ENCODE data around the gene XYLT2.

Gene XYLT2

GRCh38 chr17:50348522-50349242 is 2.8 kb downstream of the XYLT2 start:
- no peak for DNase-seq (ENCODE audit: low read depth in 1 of 2, low spot score in 1 of 2)

GRCh38 chr17:50349243-50349600 is 3.3 kb downstream of the XYLT2 start:
- no peak for DNase-seq (ENCODE audit: low read depth in 1 of 2, low spot score in 1 of 2)

DNA sequence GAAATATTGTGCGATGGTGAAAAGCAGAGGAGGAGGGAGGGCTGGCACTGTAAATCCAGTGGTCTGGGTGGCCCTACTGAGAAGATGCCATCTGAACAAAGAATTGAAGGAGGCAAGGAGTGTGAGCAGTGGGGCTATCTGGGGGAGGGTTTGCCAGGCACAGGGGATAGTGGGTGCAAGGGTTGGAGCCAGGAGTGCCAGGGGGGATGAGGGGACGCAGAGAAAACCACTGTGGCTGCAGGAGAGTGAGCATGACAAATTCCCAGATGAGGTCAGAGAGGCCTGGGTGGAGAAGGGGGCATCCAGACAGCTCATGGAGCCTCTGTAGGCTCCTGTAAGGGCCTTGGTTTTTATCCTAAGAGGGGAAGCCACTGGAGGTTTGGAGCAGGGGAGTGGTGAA is 4.8 kb downstream of the XYLT2 start:
- no peak for DNase-seq (ENCODE audit: low read depth in 1 of 2, low spot score in 1 of 2)

DNA sequence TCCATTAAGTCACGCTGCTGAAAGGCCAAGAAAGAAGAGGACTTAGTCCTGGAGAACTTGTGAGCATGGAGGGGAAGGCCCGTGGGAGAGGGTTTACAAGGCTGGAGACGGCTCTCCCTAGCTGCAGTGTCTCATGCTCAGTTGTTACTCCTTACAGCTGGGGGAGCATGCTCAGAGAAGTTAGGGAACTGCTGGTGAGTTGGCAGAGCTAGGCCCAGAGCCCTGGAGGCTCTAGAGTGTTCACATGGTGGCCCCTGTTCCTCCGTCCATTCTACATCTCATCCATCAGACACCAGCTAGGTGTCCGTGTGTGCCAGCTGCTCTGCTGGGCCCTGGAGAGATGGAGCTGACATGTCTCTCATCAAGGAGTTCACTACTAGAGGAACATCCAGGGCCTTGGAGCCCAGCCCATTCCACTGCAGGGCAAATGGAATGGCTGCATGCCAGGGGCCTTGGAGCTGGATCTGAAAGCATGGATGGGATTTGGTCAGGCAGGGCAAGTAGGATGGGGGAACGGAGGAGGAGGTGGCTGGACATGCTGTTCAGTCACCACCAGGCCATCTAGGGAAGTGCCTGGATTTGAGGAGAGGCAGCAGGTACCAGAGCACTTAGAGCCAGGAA is 6.3 kb downstream of the XYLT2 start:
- no peak for DNase-seq (ENCODE audit: low read depth in 1 of 2, low spot score in 1 of 2)

DNA sequence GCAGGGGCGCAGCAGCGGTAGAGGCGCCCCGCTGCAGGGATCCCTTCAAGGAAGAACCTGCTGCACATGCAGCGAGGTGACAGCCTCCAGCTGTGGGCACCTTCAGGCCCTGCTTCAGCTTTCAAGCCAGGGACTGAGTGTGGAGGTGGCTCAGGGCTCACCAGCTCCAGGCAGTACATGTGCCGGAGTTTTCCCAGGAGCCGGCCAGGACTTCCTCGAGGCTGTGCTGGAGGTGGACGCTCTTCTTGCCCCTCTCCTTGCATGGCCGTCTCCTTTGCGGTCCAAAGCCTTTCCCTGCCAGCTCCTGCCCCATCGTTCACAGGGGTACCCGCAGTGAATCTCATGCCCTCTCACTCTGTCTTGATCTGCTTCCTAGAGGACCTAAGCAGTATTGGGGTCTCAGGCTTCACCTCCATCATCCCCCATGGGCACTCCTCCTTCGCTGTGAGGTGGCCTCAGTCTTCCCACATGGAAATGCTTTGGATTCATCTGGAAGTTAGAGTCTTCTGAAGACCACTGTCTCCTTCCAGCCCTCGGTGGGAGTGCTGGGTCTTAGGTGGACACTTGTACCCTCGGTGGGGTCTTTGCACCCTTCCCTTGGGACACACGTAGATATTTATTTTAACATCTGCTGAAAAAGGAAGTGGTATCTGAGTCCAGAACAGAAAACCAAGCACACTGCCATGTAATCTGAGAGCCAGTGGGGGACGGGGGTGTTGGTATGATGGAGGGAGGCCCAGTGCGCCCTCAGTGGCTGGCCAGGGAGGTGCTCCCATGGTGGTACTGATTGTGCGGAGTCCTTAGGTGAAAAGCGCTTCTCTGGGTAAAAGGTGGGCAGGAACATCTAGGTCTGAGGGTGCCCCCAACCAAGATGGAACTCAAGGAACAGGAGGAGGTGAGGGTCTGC is 7.0 kb downstream of the XYLT2 start:
- DNase-seq (ENCODE audit: low read depth in 1 of 2, low spot score in 1 of 2) = no peak

DNA sequence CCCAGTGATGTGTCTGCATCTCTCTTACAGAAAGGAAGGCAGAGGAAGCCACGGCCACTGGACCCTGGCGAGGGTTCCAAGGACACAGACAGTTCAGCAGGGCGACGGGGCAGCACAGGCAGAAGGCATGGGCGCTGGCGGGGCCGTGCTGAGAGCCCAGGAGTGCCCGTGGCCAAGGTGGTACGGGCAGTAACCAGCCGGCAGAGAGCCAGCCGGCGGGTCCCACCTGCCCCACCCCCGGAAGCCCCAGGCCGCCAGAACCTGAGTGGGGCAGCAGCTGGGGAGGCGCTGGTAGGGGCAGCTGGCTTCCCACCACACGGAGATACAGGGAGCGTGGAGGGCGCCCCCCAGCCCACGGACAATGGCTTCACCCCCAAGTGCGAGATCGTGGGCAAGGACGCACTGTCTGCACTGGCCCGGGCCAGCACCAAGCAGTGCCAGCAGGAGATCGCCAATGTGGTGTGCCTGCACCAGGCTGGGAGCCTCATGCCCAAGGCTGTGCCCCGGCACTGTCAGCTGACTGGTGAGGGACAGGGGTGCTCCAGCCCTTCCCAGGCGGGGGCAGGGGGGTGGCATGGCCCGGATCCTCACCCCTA is 7.8 kb downstream of the XYLT2 start:
- DNase-seq (ENCODE audit: low read depth in 1 of 2, low spot score in 1 of 2) = no peak

GRCh38 chr17:50354198-50354597 is 8.3 kb downstream of the XYLT2 start:
- no peak for DNase-seq (ENCODE audit: low read depth in 1 of 2, low spot score in 1 of 2)

GRCh38 chr17:50354776-50355175 is 8.8 kb downstream of the XYLT2 start:
- no peak for DNase-seq (ENCODE audit: low read depth in 1 of 2, low spot score in 1 of 2)

DNA sequence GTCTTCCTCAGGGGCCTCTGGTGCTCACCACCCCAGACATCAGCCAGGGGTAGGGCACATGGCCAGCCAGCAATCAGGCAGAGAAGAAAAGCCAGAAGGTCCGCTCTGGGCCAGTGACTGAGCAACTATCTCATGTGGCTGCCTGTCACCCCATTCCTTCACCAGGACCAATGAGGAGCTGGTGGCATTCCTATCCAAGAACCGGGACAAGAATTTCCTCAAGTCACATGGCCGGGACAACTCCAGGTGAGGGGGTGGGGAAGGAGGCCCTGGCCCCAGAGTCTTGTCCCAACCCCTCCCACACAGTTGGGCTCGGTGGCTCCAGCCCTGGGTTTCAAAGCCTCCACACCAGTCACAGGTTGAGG is 9.4 kb downstream of the XYLT2 start:
- DNase-seq (ENCODE audit: low read depth in 1 of 2, low spot score in 1 of 2) = no peak

- no peak for DNase-seq (ENCODE audit: low read depth in 1 of 2, low spot score in 1 of 2)
These were observed 9.9 kb downstream of the XYLT2 start for GRCh38 chr17:50355701-50356341.

GRCh38 chr17:50356418-50356817 is 10.5 kb downstream of the XYLT2 start:
- DNase-seq (ENCODE audit: low read depth in 1 of 2, low spot score in 1 of 2) = no peak

- no peak for DNase-seq (ENCODE audit: low read depth in 1 of 2, low spot score in 1 of 2)
These were observed 11.1 kb downstream of the XYLT2 start for GRCh38 chr17:50356892-50357510.

GRCh38 chr17:50358177-50358576 is 12.3 kb downstream of the XYLT2 start:
- DNase-seq (ENCODE audit: low read depth in 1 of 2, low spot score in 1 of 2) = no peak

GRCh38 chr17:50359005-50359699 is 13.2 kb downstream of the XYLT2 start:
- no peak for DNase-seq (ENCODE audit: low read depth in 1 of 2, low spot score in 1 of 2)

DNA sequence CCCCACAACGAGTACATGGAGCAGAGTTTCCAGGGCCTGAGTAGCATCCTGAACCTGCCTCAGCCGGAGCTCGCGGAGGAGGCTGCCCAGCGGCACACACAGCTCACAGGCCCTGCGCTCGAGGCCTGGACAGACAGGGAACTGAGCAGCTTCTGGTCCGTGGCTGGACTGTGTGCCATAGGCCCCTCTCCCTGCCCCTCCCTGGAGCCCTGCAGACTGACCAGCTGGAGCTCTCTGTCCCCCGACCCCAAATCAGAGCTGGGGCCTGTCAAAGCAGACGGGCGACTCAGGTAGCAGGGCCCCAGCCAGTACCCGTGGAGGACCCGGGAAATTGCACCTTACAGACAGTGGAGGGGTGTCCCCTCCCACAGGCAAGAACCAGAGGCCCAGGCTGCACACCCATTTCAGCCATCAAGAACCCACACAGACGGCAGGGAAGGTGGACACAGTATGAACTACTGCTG is 14.1 kb downstream of the XYLT2 start:
- DNase-seq (ENCODE audit: low read depth in 1 of 2, low spot score in 1 of 2) = no peak

DNA sequence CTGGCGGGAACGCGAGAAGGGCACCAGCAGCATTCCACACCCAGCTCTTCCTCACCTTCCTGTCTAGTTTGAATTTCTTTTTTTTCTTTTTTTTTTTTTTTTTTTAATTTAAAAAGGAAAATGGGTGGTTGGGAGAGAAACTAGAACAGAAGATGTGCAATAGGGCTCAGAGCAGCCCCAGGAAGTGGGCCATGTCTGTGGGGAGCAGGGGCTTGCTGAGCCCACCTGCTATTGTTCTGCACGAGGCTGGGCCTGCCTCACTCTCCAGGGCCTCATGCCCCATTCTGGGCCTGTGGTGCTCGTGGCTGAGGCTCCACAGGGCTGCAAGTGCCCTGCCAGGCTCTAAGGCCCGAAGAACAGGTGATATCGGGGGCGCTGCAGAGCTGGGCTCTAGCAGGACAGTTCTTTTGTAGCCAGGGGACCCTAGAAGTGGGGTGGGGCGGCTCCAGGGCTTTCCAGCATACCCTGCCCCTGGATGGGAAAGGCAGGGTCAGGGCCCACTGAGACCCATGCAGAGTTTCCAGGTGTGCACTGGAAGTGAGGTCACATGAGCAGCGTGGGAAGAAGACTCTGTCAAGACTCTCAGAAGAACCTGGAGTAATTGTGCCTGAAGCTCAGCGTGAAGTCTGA is 14.7 kb downstream of the XYLT2 start:
- DNase-seq (ENCODE audit: low read depth in 1 of 2, low spot score in 1 of 2) = no peak

GRCh38 chr17:50361561-50362480 is 15.9 kb downstream of the XYLT2 start:
- peak in 1 of 2 donors; percentile 27 for DNase-seq (ENCODE audit: low read depth in 1 of 2, low spot score in 1 of 2)

GRCh38 chr17:50362661-50363060 is 16.7 kb downstream of the XYLT2 start:
- no peak for DNase-seq (ENCODE audit: low read depth in 1 of 2, low spot score in 1 of 2)

All from activated T-helper 1 cell treated with anti-CD3 and anti-CD28 coated beads, Interleukin-2, amount 50 U/mL, for 16 hours (primary cell).